Esophagus squamous epithelium (tissue), 5 donors: ENCODE results near the gene ASPHD2. TPM values are rescaled to one million over a fixed set of nuclear protein-coding genes. Genes with fewer than 3 reads are reported as not detected.
A peak's percentile ranks its signal among the peaks of the same experiment; 100 is the strongest.

Experiments used
- DNase-seq: peaks from one replicate; lab custom pipeline; 2025; lab: John Stamatoyannopoulos, UW
- H3K27ac ChIP-seq, 4 donors: fragments of 200-600 bp; sonication (generic); one replicate each; pipeline ENCODE4 v1.5.1; 2016 to 2019; ENCODE audit warnings: mild to moderate bottlenecking in 1 of 4
- H3K27me3 ChIP-seq, 4 donors: fragments of 200-600 bp; sonication (generic); 1 replicate in 3 of 4; 2 replicates in 1 of 4; pipeline versions ENCODE4 v1.5.1 to v1.6.0; 2017 to 2021; ENCODE audit warnings: antibody characterized with exemption in 1 of 4
- H3K36me3 ChIP-seq, 3 donors: fragments of 200-600 bp; sonication (generic); one replicate each; pipeline ENCODE4 v1.5.1; 2016 to 2019
- H3K4me1 ChIP-seq, 3 donors: fragments of 200-600 bp; sonication (generic); one replicate each; pipeline ENCODE4 v1.5.1; 2017 to 2019
- H3K4me3 ChIP-seq, 4 donors: fragments of 200-600 bp; sonication (generic); 1 replicate in 3 of 4; 2 replicates in 1 of 4; pipeline ENCODE4 v1.5.1; 2016 to 2019; ENCODE audit warnings: mild to moderate bottlenecking in 2 of 4, moderate library complexity in 1 of 4
- H3K9me3 ChIP-seq, 3 donors: fragments of 200-600 bp; sonication (generic); one replicate each; pipeline ENCODE4 v1.5.1; 2016 to 2019
- POLR2A ChIP-seq, 4 donors: fragments of 450-650 bp; IDR thresholded peaks; one replicate each; pipeline ENCODE4 v1.6.1; 2017; ENCODE audit warnings: antibody characterized with exemption in 4 of 4, mild to moderate bottlenecking in 4 of 4, moderate library complexity in 3 of 4
- WGBS, 2 donors: methylation state at CpG; one replicate each; pipeline ENCODE4 v1.1.5; 2018; 5-methylcytosine and 5-hydroxymethylcytosine counted together
- intact Hi-C: fragments of 100-400 bp; cut with DNase I; formaldehyde crosslinking; loops from one replicate; pipeline ENCODE4 v1.15.0; 2022
- total RNA-seq, 4 donors: library from RNA; depleted of rRNA; stranded (reverse); fragments of >200 nt; gene quantifications; one replicate each; pipeline ENCODE4 v1.1.0, GENCODE V29; 2016
- TF ChIP-seq, protein P1 (sequence below), 6 experiments: fragments of 450-650 bp in 4 of 6; fragments of 200-600 bp in 2 of 6; sonication (generic) in 2 of 6; IDR thresholded peaks; one replicate each; pipeline ENCODE4 v1.5.1; 2016 to 2019; ENCODE audit warnings: antibody characterized with exemption in 6 of 6, mild to moderate bottlenecking in 4 of 6, moderate library complexity in 4 of 6
- donor health status: DM: yes; HTN: yes; CAD: no.

The ASPHD2 gene
- total RNA-seq, 4 donors from 2014 or later, result 1.3 to 2.1 (median 2.0) TPM

DNA sequence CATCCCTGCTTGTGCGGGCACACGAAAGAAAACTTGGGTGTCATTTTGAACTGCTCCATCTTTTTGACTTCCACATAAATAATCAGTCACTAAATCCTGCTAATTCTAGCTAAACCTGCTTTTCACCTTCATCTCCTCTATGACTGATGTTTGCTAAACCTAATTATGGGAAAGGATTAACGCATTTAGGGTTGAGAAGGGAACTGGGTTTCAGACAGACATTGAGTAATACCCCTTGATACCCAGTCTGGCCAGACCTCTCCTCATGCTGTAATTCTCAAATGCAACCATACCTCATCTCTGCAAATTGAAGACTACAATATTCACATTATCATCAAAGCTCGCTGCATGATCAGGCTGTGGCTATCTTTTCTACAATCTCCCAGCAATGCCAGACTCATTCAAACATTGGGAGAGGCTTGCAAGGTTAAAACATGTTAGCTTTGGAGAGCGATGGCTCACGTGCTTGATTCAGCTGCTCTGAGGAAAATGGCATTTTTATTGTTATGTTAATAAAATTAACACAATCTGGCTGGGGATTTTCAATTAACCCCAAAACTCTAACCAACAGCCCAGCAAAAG, 52.1 kb downstream of the ASPHD2 start:
- no peak overlapping the region for H3K4me3 ChIP-seq
- 45 to 58% methylated on average over 6 of the region's 6 CpGs for WGBS, 2 donors
- H3K27ac ChIP-seq, result peak overlapping the region in 3 of 4 donors; percentile 11 to 69 (median 54)
- TF ChIP-seq, protein P1, sequence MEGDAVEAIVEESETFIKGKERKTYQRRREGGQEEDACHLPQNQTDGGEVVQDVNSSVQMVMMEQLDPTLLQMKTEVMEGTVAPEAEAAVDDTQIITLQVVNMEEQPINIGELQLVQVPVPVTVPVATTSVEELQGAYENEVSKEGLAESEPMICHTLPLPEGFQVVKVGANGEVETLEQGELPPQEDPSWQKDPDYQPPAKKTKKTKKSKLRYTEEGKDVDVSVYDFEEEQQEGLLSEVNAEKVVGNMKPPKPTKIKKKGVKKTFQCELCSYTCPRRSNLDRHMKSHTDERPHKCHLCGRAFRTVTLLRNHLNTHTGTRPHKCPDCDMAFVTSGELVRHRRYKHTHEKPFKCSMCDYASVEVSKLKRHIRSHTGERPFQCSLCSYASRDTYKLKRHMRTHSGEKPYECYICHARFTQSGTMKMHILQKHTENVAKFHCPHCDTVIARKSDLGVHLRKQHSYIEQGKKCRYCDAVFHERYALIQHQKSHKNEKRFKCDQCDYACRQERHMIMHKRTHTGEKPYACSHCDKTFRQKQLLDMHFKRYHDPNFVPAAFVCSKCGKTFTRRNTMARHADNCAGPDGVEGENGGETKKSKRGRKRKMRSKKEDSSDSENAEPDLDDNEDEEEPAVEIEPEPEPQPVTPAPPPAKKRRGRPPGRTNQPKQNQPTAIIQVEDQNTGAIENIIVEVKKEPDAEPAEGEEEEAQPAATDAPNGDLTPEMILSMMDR (IDR thresholded peaks at IDR 0.05), result no peak
- no peak for TF ChIP-seq POLR2A (IDR thresholded peaks at IDR 0.05)
- H3K4me1 ChIP-seq, result peaks cover 38 to 77% (median 56%) of the 10 kb centered on the region in 3 donors
- H3K27me3 ChIP-seq, result no peaks in the 10 kb centered on the region
- DNase-seq, result no peak
- intact Hi-C loops, result no loop called here
- no peaks in the 10 kb centered on the region for H3K9me3 ChIP-seq
- peaks cover 0 to 21% (median 15%) of the 10 kb centered on the region in 3 donors for H3K36me3 ChIP-seq

DNA sequence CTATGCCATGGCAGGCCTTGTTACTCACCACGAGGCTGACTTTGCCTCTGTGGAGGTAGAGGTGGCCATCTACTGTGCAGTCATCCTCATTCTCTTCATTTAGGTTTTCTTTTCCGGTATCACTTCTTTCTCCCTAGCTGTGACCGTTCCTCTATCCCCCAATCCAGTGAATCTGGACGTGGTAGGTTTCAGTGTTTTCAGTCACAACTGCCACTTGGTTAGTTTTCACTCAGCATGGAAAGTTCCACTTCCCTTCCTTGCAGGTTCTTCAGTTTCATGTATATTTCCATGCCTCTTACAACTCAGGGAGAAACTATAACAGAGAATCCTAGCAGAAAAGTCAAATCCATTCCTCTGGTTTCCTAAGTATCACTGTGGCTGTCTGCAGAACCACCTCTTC, 52.6 kb downstream of the ASPHD2 start:
- no peak for DNase-seq
- no peaks in the 10 kb centered on the region for H3K27me3 ChIP-seq
- peak overlapping the region in 3 of 4 donors; percentile 11 to 54 (median 26) for H3K27ac ChIP-seq
- peaks cover 0 to 16% (median 10%) of the 10 kb centered on the region in 3 donors for H3K36me3 ChIP-seq
- TF ChIP-seq POLR2A (IDR thresholded peaks at IDR 0.05), result no peak
- TF ChIP-seq, protein P1 (IDR thresholded peaks at IDR 0.05), result no peak
- peaks cover 38 to 80% (median 56%) of the 10 kb centered on the region in 3 donors for H3K4me1 ChIP-seq
- intact Hi-C loops, result no loop called here
- H3K9me3 ChIP-seq, result no peaks in the 10 kb centered on the region
- H3K4me3 ChIP-seq, result no peak overlapping the region
- WGBS, 2 donors, result 56 to 80% methylated on average over 4 of the region's 4 CpGs

DNA sequence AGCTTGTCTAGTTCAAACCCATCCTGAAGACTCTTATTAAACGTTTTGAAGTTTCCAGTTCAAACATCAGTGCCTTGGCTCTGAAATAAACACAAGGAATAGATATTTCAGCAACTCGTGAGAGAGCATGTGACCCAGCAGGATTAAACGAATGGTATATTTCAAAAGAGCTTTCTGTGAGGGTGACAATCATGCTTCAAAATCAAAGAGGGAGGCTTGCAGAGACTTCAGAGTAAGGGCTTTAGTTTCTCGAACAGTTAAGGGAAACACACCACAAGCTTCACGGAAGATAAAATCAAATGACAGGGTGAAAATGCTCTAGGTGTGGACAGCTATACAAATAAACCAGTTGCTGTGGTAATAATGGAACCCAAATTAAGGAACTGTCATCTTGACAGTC, 53.1 kb downstream of the ASPHD2 start:
- peak overlapping the region in 1 of 4 donors; percentile 26 for H3K27ac ChIP-seq
- DNase-seq, result no peak
- no peak for TF ChIP-seq POLR2A (IDR thresholded peaks at IDR 0.05)
- TF ChIP-seq, protein P1 (IDR thresholded peaks at IDR 0.05), result no peak
- no peaks in the 10 kb centered on the region for H3K9me3 ChIP-seq
- H3K4me1 ChIP-seq, result peaks cover 38 to 80% (median 56%) of the 10 kb centered on the region in 3 donors
- H3K36me3 ChIP-seq, result peaks cover 0 to 14% (median 7%) of the 10 kb centered on the region in 3 donors
- intact Hi-C loops, result no loop called here
- H3K4me3 ChIP-seq, result no peak overlapping the region
- H3K27me3 ChIP-seq, result no peaks in the 10 kb centered on the region
- WGBS, 2 donors, result 49 to 66% methylated on average over 5 of the region's 5 CpGs

DNA sequence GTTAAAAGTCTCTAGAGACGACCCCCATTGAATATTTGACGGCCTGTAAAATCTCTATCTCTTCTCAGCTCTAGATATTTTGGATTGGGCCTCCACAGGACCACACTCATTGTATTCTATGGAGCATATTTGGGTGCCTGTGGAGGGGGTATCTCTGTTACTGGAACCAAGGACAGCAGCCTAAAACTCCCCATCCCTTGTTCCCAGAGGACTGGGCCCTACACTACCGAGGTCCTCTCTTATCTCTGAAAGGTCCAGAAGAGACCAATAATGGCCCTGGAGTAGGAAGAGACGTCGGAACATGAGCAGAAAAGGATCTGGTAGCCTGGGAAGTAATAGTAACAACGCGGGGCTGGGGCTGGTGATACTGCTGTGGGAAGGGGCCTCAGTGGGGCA, 54.0 kb downstream of the ASPHD2 start:
- WGBS, 2 donors, result 12% methylated on average over 7 of the region's 7 CpGs
- intact Hi-C loops, result no loop called here
- peak overlapping the region; percentile 73 to 99 (median 92) for H3K4me3 ChIP-seq
- peaks cover 38 to 78% (median 56%) of the 10 kb centered on the region in 3 donors for H3K4me1 ChIP-seq
- H3K27ac ChIP-seq, result peak overlapping the region; percentile 93 to 98 (median 97)
- H3K36me3 ChIP-seq, result peaks cover 0 to 14% (median 1%) of the 10 kb centered on the region in 3 donors
- H3K27me3 ChIP-seq, result no peaks in the 10 kb centered on the region
- H3K9me3 ChIP-seq, result no peaks in the 10 kb centered on the region
- no peak for DNase-seq
- TF ChIP-seq POLR2A (IDR thresholded peaks at IDR 0.05), result no peak
- TF ChIP-seq, protein P1 (IDR thresholded peaks at IDR 0.05), result no peak
